Trophoblast cell (in vitro differentiated cells and primary cell): ENCODE data around the gene SH3BP4.

ENCODE experiments used
- DNase-seq, 2 donors: peaks; one replicate each; pipeline ENCODE4 v3.0.0-alpha.2; 2016
- H2AFZ ChIP-seq: 2 replicates; pipeline ENCODE4 v1.6.1; 2013; ENCODE audit warnings: low read length, moderate library complexity, mild to moderate bottlenecking; ENCODE audit not compliant: insufficient read depth, poor library complexity
- H2AK5ac ChIP-seq: 2 replicates; pipeline ENCODE4 v1.6.1; 2013; ENCODE audit warnings: mild to moderate bottlenecking, low read length
- H2BK120ac ChIP-seq: 2 replicates; pipeline ENCODE4 v1.6.1; 2013; ENCODE audit warnings: low read length, mild to moderate bottlenecking, moderate library complexity; ENCODE audit not compliant: insufficient read depth, poor library complexity
- H2BK12ac ChIP-seq: 2 replicates; pipeline ENCODE4 v1.6.1; 2013; ENCODE audit warnings: mild to moderate bottlenecking, low read length, moderate library complexity
- H2BK5ac ChIP-seq: 2 replicates; pipeline ENCODE4 v1.6.1; 2013; ENCODE audit warnings: low read length, low read depth, moderate library complexity, mild to moderate bottlenecking; ENCODE audit not compliant: poor library complexity
- H3K14ac ChIP-seq: 2 replicates; pipeline ENCODE4 v1.6.1; 2013; ENCODE audit warnings: mild to moderate bottlenecking, low read length
- H3K18ac ChIP-seq: 2 replicates; pipeline ENCODE4 v1.6.1; 2013; ENCODE audit warnings: mild to moderate bottlenecking, low read length
- H3K23ac ChIP-seq: 2 replicates; pipeline ENCODE4 v1.6.1; 2013; ENCODE audit warnings: low read length
- H3K27ac ChIP-seq: 2 replicates; pipeline ENCODE4 v1.5.1; 2013; ENCODE audit warnings: low read depth, mild to moderate bottlenecking, inconsistent platforms, low read length, moderate library complexity
- H3K27me3 ChIP-seq: 2 replicates; pipeline ENCODE4 v1.6.1; 2013; ENCODE audit warnings: inconsistent platforms, mild to moderate bottlenecking, low read length, moderate library complexity; ENCODE audit not compliant: insufficient read depth
- H3K36me3 ChIP-seq, 2 experiments: 1 replicate in 1 of 2; 2 replicates in 1 of 2; pipeline ENCODE4 v1.6.1; 2013; ENCODE audit warnings: low read length in 2 of 2, mild to moderate bottlenecking in 2 of 2, moderate library complexity in 1 of 2; ENCODE audit not compliant: insufficient read depth in 2 of 2, control insufficient read depth in 1 of 2
- H3K4ac ChIP-seq: 2 replicates; pipeline ENCODE4 v1.6.1; 2013; ENCODE audit warnings: low read depth, mild to moderate bottlenecking, low read length, moderate library complexity
- H3K4me1 ChIP-seq, 2 experiments: 1 replicate in 1 of 2; 2 replicates in 1 of 2; pipeline ENCODE4 v1.6.1; 2013; ENCODE audit warnings: low read length in 2 of 2, mild to moderate bottlenecking in 2 of 2, moderate library complexity in 1 of 2; ENCODE audit not compliant: insufficient read depth in 2 of 2, control insufficient read depth in 1 of 2
- H3K4me2 ChIP-seq: 2 replicates; pipeline ENCODE4 v1.6.1; 2013; ENCODE audit warnings: inconsistent platforms, mild to moderate bottlenecking, low read length, moderate library complexity
- H3K4me3 ChIP-seq: 2 replicates; pipeline ENCODE4 v1.5.1; 2013; ENCODE audit warnings: mild to moderate bottlenecking, low read depth, low read length, inconsistent platforms
- H3K79me1 ChIP-seq: one replicate; pipeline ENCODE4 v1.6.1; 2013; ENCODE audit warnings: low read length
- H3K79me2 ChIP-seq: 2 replicates; pipeline ENCODE4 v1.6.1; 2013; ENCODE audit warnings: low read length, mild to moderate bottlenecking; ENCODE audit not compliant: control insufficient read depth, insufficient read depth, poor library complexity
- H3K9ac ChIP-seq: 2 replicates; pipeline ENCODE4 v1.6.1; 2013; ENCODE audit warnings: mild to moderate bottlenecking, low read length
- H3K9me3 ChIP-seq: 2 replicates; pipeline ENCODE4 v1.6.1; 2013; ENCODE audit warnings: low read depth, mild to moderate bottlenecking, control low read depth, inconsistent platforms, low read length; ENCODE audit not compliant: insufficient read depth
- H4K12ac ChIP-seq: 2 replicates; pipeline ENCODE4 v1.6.1; 2013; ENCODE audit warnings: low read depth, mild to moderate bottlenecking, low read length, moderate library complexity
- H4K8ac ChIP-seq: 2 replicates; pipeline ENCODE4 v1.6.1; 2013; ENCODE audit warnings: low read depth, mild to moderate bottlenecking, low read length, moderate library complexity
- H4K91ac ChIP-seq: one replicate; pipeline ENCODE4 v1.6.1; 2013; ENCODE audit warnings: low read depth, mild to moderate bottlenecking, low read length, moderate library complexity
- whole genome bisulfite sequencing: extraction: QIAGEN DNeasy Blood & Tissue Kit; methylation state at CpG from one replicate; pipeline ENCODE4 v1.1.7; 2013; ENCODE audit warnings: missing lambda C conversion rate; ENCODE audit not compliant: insufficient read length, insufficient coverage; ENCODE audit errors: extremely low coverage; 5-methylcytosine and 5-hydroxymethylcytosine counted together

SH3BP4 gene

GRCh38 chr2:235048549-235048948 is 96.7 kb downstream of the SH3BP4 start:
- Histone ChIP-seq H2AFZ (no peak overlapping the region), H3K4ac (no peak overlapping the region), H3K4me1 (peaks cover 18 to 27% of the 10 kb centered on the region in 2 experiments), H3K18ac (no peak overlapping the region), H3K36me3 (peaks cover 46 to 48% of the 10 kb centered on the region in 2 experiments), H3K23ac (no peak overlapping the region), H2AK5ac (no peak overlapping the region), H3K79me1 (peaks cover 9% of the 10 kb centered on the region), H3K9ac (no peak overlapping the region), H4K91ac (no peak overlapping the region), H4K8ac (no peak overlapping the region), H2BK120ac (no peak overlapping the region), H3K79me2 (no peaks in the 10 kb centered on the region), H3K27ac (no peak overlapping the region), H3K14ac (no peak overlapping the region), H3K4me2 (no peak overlapping the region), H2BK12ac (no peak overlapping the region), H3K27me3 (no peaks in the 10 kb centered on the region), H4K12ac (no peak overlapping the region), H2BK5ac (no peak overlapping the region), H3K9me3 (peaks cover 3% of the 10 kb centered on the region), H3K4me3 (no peak overlapping the region)
- peak; percentile 61 to 72 for DNase-seq
- WGBS: no CpG with 5 or more reads among the region's 7 CpGs

GRCh38 chr2:235049069-235049468 is 97.3 kb downstream of the SH3BP4 start:
- Histone ChIP-seq H3K4me2 (no peak overlapping the region), H3K4me1 (peaks cover 18 to 27% of the 10 kb centered on the region in 2 experiments), H3K79me2 (no peaks in the 10 kb centered on the region), H3K4me3 (no peak overlapping the region), H3K36me3 (peaks cover 46% of the 10 kb centered on the region in 2 experiments), H4K91ac (no peak overlapping the region), H4K12ac (no peak overlapping the region), H3K27me3 (no peaks in the 10 kb centered on the region), H2BK120ac (no peak overlapping the region), H3K4ac (no peak overlapping the region), H3K18ac (no peak overlapping the region), H2BK12ac (no peak overlapping the region), H2BK5ac (no peak overlapping the region), H4K8ac (no peak overlapping the region), H3K79me1 (peaks cover 9% of the 10 kb centered on the region), H3K9ac (no peak overlapping the region), H2AK5ac (no peak overlapping the region), H3K27ac (no peak overlapping the region), H2AFZ (no peak overlapping the region), H3K9me3 (peaks cover 2% of the 10 kb centered on the region), H3K14ac (no peak overlapping the region), H3K23ac (no peak overlapping the region)
- WGBS: no CpG with 5 or more reads among the region's 6 CpGs
- DNase-seq: no peak

GRCh38 chr2:235049719-235050118 is 97.9 kb downstream of the SH3BP4 start:
- Histone ChIP-seq H3K79me2 (no peaks in the 10 kb centered on the region), H3K9ac (no peak overlapping the region), H4K8ac (no peak overlapping the region), H2AFZ (no peak overlapping the region), H3K23ac (no peak overlapping the region), H4K12ac (no peak overlapping the region), H3K36me3 (peaks cover 46% of the 10 kb centered on the region in 2 experiments), H3K4me3 (no peak overlapping the region), H4K91ac (no peak overlapping the region), H2BK120ac (no peak overlapping the region), H2BK12ac (peak overlapping the region; percentile 4), H3K79me1 (peaks cover 9% of the 10 kb centered on the region), H3K4ac (peak overlapping the region; percentile 53), H3K27ac (no peak overlapping the region), H3K4me2 (no peak overlapping the region), H3K14ac (no peak overlapping the region), H3K9me3 (peaks cover 2% of the 10 kb centered on the region), H3K18ac (no peak overlapping the region), H2AK5ac (no peak overlapping the region), H2BK5ac (no peak overlapping the region), H3K4me1 (peaks cover 18 to 27% of the 10 kb centered on the region in 2 experiments), H3K27me3 (no peaks in the 10 kb centered on the region)
- no CpG with 5 or more reads among the region's 8 CpGs for WGBS
- DNase-seq: no peak

GRCh38 chr2:235050980-235051351 is 99.1 kb downstream of the SH3BP4 start:
- H3K4me1 ChIP-seq: peaks cover 18 to 23% of the 10 kb centered on the region in 2 experiments
- peaks cover 9% of the 10 kb centered on the region for H3K79me1 ChIP-seq
- no peak overlapping the region for H2BK12ac ChIP-seq
- peak overlapping the region; percentile 24 for H2BK120ac ChIP-seq
- no peak overlapping the region for H4K12ac ChIP-seq
- no peak overlapping the region for H3K14ac ChIP-seq
- no peak overlapping the region for H2AK5ac ChIP-seq
- H3K4ac ChIP-seq: no peak overlapping the region
- peaks cover 44 to 47% of the 10 kb centered on the region in 2 experiments for H3K36me3 ChIP-seq
- WGBS: no CpG with 5 or more reads among the region's 7 CpGs
- H4K91ac ChIP-seq: no peak overlapping the region
- no peaks in the 10 kb centered on the region for H3K79me2 ChIP-seq
- no peak overlapping the region for H3K4me2 ChIP-seq
- H3K4me3 ChIP-seq: no peak overlapping the region
- peak overlapping the region; percentile 14 for H2BK5ac ChIP-seq
- H4K8ac ChIP-seq: no peak overlapping the region
- peak; percentile 92 to 96 for DNase-seq
- no peaks in the 10 kb centered on the region for H3K27me3 ChIP-seq
- peak overlapping the region; percentile 5 for H3K18ac ChIP-seq
- H3K27ac ChIP-seq: peak overlapping the region; percentile 47
- peaks cover 2% of the 10 kb centered on the region for H3K9me3 ChIP-seq
- H2AFZ ChIP-seq: no peak overlapping the region
- H3K23ac ChIP-seq: no peak overlapping the region
- H3K9ac ChIP-seq: no peak overlapping the region
